Measurements from ENCODE around the gene MTX1. TPM values are rescaled to one million over a fixed set of nuclear protein-coding genes. Genes with fewer than 3 reads are reported as not detected.

Gene MTX1
- polyA plus RNA-seq, 3 donors: 40.0 to 44.2 (median 42.2) TPM

DNA sequence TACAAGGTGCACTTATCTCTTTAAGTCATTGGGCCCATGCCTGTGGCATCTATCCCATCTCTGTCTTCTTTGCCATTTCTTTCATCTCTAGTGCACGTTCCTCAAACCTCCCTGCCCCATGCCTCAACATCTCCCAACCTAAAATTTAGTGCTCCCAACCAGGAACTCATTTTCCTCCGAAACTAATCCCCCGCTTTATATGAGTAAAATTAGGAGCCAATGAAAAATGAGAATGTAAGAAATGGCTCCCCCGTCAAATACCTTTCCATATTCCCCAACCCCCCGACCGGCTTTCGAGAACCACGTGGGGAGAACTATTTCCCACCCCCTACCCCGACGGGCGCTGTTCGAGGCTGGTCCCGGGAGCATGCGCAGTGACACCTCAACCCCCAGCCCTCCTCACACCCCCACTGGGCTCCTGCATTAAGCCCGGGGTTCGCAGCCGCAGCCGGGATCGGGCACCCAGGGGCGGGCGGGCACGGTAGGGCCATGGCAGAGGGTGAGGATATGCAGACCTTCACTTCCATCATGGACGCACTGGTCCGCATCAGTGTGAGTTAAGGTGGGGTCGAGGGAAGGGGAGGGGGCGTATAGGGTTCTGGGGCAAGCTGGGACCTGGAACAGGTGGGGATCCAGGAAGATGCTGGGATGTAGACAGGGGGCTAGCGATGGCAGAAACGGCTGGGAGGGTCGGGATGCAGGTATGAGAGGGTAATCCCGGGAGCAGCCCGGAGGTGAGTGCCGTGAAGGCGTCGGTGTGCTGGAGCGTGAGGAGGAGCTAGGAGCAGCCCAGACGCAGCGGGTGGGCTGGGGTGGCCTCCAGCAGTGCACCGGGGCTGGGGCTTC lies 34.8 kb upstream of the MTX1 start, which contains the start of gene TRIM46:
Gene TRIM46, plus strand, starts transcription at position 372 of the 846 bp plus-strand sequence. Its CDS starts 118 bp downstream, at position 490.
- DNase-seq (ENCODE audit: low read depth in 3 of 3, low spot score in 2 of 3): no peak

- DNase-seq (ENCODE audit: low read depth in 3 of 3, low spot score in 2 of 3): no peak
Measured at GRCh38 chr1:155174324-155175280, 33.9 kb upstream of the MTX1 start.

DNA sequence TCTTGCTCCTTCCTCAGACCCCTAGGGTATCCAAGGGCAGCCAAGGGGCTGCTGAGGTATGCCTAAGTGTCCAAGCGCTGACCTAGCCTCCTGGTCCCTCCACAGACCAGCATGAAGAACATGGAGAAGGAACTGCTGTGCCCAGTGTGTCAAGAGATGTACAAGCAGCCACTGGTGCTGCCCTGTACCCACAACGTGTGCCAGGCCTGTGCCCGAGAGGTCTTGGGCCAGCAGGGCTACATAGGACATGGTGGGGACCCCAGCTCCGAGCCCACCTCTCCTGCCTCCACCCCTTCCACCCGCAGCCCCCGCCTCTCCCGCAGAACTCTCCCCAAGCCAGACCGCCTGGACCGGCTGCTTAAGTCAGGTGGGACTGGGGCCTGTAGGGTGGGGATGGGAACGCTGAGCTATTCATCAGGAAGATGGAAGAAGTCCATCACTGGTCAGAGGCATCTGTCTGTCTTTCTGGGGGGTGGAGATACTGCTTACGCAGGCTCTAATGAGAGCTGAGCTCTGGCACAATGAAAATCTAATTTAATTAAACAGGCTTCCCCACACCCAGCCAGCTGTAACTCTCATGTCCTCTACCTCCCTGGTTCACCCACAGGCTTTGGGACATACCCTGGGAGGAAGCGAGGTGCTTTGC lies 33.1 kb upstream of the MTX1 start:
- no peak for DNase-seq (ENCODE audit: low read depth in 3 of 3, low spot score in 2 of 3)

GRCh38 chr1:155175927-155176371 lies 32.5 kb upstream of the MTX1 start:
- DNase-seq (ENCODE audit: low read depth in 3 of 3, low spot score in 2 of 3): no peak

DNA sequence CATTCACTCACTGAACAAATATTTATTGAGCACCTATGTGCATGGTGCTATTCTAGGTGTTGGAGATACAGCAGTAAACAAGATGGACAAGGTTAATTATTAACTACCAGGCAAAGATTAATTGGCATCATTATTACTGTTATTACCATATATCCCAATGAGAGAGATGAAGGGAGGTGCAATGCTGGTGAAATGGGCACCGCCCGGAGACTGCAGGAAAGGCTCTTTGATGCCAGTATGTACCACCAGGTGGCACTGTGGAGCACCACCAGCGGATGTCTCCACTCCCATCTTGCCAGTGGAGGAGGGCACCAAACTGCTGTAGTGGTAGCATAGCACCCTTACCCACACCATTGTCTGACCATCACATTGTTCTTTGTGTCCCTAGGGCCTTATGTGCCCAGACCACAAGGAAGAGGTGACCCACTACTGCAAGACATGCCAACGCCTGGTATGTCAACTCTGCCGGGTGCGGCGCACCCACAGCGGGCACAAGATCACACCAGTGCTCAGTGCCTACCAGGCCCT lies 31.9 kb upstream of the MTX1 start:
- no peak for DNase-seq (ENCODE audit: low read depth in 3 of 3, low spot score in 2 of 3)

- no peak for DNase-seq (ENCODE audit: low read depth in 3 of 3, low spot score in 2 of 3)
Measured at GRCh38 chr1:155177192-155177917, 31.1 kb upstream of the MTX1 start.

DNA sequence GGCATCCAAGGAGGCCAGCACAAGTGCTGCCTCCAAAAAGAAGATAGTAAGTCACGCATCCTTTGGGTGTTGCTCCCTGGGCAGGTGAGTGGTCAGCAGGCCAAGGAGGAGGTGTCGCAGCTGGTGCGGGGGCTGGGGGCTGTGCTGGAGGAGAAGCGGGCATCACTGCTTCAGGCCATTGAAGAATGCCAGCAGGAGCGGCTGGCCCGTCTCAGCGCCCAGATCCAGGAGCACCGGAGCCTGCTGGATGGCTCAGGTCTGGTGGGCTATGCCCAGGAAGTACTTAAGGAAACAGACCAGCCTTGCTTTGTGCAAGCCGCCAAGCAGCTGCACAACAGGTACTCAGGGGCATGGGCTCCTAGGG lies 30.6 kb upstream of the MTX1 start:
- DNase-seq (ENCODE audit: low read depth in 3 of 3, low spot score in 2 of 3): no peak

GRCh38 chr1:155178441-155179111 lies 29.9 kb upstream of the MTX1 start:
- no peak for DNase-seq (ENCODE audit: low read depth in 3 of 3, low spot score in 2 of 3)

GRCh38 chr1:155179112-155180031 lies 29.1 kb upstream of the MTX1 start:
- DNase-seq (ENCODE audit: low read depth in 3 of 3, low spot score in 2 of 3): no peak

- DNase-seq (ENCODE audit: low read depth in 3 of 3, low spot score in 2 of 3): no peak
Measured at GRCh38 chr1:155181371-155182051, 27.0 kb upstream of the MTX1 start.

- no peak for DNase-seq (ENCODE audit: low read depth in 3 of 3, low spot score in 2 of 3)
Measured at GRCh38 chr1:155182052-155182550, 26.4 kb upstream of the MTX1 start.

DNA sequence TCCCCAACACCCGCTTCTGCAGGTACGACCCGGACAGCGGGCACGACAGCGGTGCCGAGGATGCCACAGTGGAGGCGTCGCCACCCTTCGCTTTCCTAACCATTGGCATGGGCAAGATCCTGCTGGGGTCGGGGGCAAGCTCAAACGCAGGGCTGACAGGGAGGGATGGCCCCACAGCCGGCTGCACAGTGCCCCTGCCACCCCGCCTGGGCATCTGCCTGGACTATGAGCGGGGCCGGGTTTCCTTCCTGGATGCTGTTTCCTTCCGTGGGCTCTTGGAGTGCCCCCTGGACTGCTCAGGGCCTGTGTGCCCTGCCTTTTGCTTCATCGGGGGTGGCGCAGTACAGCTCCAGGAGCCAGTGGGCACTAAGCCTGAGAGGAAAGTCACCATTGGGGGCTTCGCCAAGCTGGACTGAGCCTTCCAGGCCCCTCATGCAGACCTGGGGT lies 24.7 kb upstream of the MTX1 start:
- DNase-seq (ENCODE audit: low read depth in 3 of 3, low spot score in 2 of 3): no peak

GRCh38 chr1:155184351-155184811 lies 24.1 kb upstream of the MTX1 start:
- DNase-seq (ENCODE audit: low read depth in 3 of 3, low spot score in 2 of 3): no peak

GRCh38 chr1:155184835-155185782 lies 23.4 kb upstream of the MTX1 start:
- no peak for DNase-seq (ENCODE audit: low read depth in 3 of 3, low spot score in 2 of 3)

DNA sequence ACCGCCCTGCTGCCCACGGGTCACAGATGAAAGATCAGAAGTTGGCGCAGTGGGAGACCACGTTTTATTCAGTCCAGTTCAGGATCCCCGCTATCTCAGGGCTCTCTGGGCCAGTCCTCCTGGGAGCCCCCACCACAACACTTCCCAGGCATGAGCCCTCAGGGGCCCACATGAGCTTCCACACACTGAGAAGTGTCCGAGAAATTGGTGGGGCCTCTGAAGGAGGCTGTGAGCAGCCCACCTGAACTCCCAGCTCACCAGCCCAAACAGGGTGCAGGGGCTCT lies 22.8 kb upstream of the MTX1 start:
- no peak for DNase-seq (ENCODE audit: low read depth in 3 of 3, low spot score in 2 of 3)

DNA sequence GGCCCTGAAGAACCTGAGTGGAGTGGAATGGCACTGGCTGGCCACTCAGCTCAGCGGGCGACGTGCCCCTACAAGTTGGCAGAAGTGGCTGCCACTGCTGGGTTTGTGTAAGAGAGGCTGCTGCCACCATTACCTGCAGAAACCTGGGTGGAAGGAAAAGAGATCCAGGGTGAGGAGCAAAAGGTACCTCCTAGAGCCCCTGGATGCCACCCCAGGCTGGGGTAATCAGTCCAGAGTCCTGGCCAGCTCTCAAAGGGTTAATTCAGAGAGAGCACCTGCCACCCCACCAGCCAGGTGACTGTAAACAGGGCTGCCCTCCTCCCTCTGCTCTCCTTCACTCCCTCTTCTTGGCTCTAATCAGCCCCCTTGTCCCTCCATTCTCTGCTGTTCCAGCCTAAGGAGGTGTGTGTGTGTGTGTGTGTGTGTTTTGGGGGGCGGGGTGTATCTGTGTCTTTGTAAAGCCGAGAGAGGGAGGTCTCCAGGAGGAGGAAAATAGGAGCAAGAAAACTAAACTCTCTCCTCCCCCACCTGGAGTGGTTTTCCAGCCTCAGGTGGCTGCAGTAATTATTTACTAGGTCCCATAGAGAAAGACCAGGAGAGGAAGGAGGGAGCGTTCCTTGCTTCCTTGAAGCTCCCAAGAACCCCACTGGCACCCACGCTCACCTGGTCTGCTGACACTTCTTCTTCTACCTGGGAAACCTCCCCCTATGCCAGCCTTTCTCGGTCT lies 22.3 kb upstream of the MTX1 start:
- DNase-seq (ENCODE audit: low read depth in 3 of 3, low spot score in 2 of 3): no peak

Measured in right renal cortex interstitium (tissue), 3 donors.